Medulla oblongata (tissue), 1 donor: Measurements from ENCODE around the gene SHROOM4.

Experiments used
- DNase-seq: peaks from one replicate; pipeline ENCODE4 v3.0.0-alpha.2; 2015; ENCODE audit errors: extremely low spot score

SHROOM4 gene

DNA sequence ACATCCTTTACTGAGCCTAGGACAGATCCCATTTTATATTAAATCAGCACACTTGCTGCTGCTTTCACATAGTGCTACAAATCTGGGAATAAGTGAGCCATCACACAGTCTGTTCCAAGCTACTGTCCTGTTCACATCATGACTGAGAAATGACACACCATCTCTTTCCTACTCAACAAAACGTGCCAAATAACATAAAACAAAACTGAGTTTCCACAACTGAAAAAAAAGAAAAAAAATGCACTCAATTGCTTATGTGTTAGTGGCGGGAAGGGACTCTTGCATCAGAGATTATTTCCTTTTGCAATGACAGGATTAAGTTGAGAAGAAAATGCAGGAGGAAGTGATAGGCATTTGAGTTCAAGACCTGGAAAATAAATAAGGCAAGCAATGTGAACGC lies 109.0 kb downstream of the SHROOM4 start:
- DNase-seq: no peak

DNA sequence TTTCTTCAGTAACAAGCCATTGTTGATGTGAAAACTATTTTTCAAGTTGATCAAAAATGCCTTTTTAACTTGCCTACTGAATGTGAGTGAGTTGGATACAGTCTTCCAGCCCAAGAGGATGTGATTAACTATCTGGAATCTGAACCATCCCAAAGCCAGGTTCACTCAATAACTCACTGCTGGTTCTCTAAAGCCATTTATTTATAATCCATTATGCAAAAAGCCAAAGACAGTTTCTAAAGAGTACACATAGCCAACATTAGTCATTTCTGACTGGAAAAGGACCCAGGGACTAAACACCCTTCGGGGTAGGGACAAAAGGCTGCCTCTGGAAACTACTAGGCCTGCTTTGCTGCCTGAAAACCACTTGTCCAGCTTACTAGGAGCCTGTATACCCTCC lies 109.6 kb downstream of the SHROOM4 start:
- no peak for DNase-seq

DNA sequence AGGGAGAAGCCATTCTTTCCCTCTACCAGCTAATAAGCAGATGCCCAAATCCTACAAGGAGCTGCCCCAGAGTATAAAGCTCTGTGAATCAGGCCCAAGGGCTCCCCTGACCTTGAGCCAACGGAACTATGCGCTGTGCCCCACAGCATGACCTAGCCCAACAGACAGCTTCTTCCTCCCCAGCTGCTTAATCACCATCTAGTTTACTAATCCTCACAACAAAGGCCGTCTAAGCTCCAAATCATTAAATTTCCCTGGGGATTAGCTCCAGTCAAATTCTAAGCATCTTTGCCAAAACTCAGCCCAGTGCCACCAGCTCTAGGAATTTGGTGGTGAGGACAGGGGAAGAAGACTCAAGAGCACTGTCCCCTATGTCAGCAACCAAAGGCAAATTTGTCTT lies 113.1 kb downstream of the SHROOM4 start:
- DNase-seq: no peak

- DNase-seq: no peak
Measured at GRCh38 chrX:50698944-50699343, 115.0 kb downstream of the SHROOM4 start.

GRCh38 chrX:50697691-50698090 lies 116.3 kb downstream of the SHROOM4 start:
- no peak for DNase-seq

GRCh38 chrX:50691820-50692219 lies 122.2 kb downstream of the SHROOM4 start:
- peak; percentile 27 for DNase-seq

DNA sequence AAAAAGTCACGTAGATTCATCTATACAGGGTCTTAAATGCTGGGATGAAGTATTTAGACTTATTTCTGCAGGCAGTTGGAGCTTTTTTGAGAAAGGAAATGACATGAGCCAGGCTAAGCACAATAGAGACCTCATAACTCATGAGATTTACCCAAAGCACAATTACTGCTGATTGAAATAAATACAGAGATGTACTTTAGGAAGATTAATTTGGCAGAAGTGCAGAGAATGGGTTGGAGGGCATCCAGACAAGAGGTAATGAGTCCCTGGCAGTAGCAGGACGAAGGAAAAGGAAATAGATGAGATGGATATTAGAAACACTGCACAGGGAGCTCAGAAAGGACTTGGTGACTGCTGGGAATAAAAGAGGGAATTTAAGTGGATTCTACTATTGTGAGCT lies 129.1 kb downstream of the SHROOM4 start:
- no peak for DNase-seq

- DNase-seq: peak; percentile 12
Measured at GRCh38 chrX:50680990-50681389, 133.0 kb downstream of the SHROOM4 start.

DNA sequence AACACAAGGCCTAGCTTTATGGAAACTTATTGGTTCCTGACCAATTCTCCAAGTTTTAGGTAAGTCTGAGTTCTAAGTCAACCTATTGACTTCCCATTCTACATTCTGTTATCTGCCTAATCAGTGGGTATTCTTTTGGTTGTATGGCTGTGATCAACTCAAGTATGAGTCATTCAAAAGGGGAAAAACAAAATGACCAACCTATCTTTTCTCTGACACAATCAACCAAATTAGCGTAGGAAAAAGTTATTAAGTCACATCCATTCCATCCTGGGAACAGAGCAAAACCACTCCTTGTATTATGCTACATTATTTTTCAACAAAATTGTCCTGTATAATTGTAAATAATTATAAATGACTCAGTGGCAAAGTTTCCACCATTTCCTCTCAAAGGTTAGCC lies 136.2 kb downstream of the SHROOM4 start:
- DNase-seq: no peak

GRCh38 chrX:50671661-50672060 lies 142.3 kb downstream of the SHROOM4 start:
- no peak for DNase-seq

DNA sequence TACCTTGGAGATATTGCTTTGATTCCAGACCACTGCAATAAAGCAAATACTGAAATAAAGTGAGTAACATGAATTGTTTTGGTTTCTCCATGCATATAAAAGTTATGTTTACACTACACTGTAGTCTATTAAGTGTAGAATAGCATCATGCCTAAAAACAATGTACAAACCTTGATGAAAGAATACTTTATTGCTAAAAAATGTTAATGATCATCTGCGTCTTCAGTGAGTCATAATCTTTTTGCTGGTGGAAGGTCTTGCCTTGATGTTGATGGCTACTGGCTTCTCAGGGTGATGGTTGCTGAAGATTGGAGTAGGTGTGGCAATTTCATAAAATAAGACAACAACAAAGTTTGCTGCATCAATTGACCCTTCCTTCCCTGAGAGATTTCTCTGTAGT lies 145.1 kb downstream of the SHROOM4 start:
- no peak for DNase-seq

GRCh38 chrX:50648156-50648555 lies 165.8 kb downstream of the SHROOM4 start:
- DNase-seq: no peak

DNA sequence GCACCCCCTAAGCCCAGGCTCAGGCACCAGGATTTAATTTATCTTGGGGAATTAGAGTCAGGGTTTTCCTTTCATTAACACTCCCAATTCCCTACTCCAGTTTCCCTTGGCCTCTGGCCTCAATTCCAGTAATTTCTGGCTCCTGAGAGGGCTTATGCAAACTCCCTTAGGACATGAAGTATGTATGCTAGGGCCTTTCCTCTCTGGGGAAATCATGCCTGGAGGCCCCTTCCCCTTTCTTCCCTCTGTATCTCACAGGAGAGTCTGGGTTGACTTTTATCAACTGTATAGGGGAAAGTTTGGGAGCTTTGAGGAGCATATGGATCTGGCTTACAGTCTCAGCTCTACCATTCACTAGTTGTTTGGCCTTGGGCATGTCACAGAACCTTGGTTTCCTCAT lies 169.5 kb downstream of the SHROOM4 start:
- no peak for DNase-seq

DNA sequence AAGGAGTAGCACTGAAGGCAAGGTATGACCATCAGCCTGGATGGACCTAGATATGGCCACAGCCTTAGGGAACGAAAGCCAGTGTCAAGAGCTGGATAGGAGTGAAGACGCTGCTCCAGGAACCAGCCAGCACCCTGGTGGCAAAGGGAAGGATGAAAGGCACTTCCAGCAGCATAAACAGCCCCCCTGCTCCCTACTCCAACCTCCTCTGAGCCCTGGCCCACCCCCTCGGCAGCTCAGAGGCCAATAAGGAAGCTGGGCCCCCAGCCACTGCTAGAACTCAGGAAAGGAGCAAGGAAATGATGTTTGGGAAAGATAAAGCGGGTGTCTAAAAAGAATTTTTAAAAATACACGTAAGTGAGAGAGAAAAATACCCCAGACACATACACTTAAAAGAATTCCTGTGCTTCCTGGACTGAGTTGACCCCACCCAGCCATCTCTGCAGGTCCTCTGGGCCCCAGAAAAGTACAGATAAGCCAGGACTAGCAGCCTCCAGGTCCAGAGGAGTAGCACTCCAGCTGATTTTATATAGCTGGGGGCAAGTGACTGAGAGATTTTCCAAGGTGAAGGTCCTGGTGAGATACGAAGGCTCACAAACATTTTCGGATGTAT lies 170.4 kb downstream of the SHROOM4 start:
- no peak for DNase-seq

DNA sequence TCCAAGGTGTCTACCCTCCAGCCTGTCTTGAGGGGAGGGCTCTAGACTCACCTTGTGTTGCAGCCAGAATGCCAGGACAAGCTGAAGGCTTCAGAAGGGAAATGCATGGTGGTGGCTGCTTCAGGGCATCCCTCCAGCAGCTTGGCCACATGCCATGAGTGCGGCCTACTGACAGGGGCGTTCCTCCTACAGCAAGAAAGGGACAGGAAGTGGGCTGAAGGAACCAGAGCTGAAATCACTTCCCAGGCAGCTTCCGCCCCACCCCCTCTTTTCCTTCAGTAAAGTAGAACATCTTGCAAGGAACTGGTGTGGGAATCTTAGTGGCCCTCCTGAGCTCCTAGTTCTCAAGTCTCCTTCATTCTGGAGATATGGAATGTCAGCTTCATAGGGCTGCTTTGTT lies 175.9 kb downstream of the SHROOM4 start:
- no peak for DNase-seq

DNA sequence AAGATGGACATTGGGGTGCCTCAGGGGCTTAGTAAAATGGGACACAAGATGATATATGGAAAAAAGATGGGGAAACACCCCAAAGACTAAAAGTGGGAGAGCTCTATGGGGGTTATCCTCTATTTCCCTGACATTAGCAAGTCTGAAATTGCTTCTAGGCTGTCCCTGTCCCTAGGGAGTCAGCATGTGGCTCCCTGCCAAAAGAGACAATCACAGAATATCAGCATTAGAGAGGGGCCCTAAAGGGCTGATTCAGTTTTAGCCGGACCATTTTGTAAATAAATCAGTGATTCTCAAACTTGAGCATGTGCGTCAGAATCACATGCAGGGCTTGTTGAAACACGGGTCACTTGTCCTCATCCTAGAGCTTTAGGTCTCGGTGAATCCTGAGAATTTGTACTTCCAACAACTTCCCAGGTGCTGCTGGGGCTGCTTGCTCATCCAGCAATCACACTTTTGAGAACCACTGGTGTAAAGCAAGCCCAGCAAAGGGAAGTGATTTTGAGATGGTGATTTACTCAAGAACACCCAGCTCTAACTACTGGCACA lies 178.1 kb downstream of the SHROOM4 start:
- DNase-seq: peak; percentile 22

DNA sequence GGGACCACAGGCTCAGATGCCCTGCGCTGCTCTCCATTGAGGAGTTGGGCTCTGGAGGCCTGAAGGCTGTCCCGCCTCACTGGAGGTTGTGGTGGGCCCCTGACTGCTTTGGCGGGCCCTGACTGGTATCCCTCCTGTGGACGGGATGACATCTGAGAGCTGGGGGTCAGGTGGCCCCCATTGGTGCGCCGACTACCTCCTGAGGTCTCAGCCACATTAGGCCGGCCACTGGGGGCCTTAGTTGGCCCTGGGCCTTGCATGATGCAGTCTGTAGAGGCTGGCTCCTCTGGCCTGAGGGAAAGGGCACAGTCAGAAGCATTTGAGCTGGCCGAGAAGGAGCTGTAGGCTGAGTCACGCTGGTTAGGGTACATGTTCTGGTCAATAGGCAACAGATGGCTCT lies 178.8 kb downstream of the SHROOM4 start:
- DNase-seq: no peak

DNA sequence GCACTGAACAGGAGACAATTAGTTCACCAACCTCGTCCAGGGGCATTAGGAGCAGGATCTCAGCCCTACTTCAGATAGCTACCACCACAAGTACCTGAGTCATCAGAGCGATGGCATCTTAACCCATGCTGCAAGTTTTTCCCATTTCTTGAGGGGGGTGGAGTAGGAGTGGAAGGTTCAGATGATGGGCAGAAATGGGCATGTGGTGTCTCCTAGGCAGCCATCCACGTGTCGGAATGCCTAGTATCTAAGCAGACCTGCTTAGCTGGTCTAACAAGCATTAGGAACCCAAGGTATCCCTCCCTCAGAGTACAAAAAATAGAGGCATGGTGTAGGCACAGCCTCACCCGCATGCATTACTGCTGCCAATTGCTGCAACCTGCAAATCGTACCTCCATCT lies 184.2 kb downstream of the SHROOM4 start:
- DNase-seq: no peak

DNA sequence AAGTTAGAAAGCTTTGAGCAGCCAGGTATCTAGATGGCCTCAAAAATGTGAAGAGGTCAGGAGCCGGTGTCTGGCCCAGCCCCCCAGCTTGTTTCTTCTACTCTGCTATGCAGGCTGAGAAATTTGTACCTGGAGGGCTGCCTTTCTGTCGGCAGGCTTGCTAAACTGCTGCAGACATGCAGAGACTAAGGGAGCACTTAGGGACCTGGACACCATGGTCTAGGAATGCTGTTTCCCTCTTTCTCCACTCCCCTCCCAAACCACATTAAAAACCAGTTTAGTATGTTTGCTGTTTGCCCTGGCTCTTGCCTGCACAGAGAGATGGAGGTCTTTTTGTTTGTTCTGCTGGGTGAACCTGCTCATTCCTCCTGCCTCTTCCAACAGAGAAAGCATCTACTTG lies 186.3 kb downstream of the SHROOM4 start:
- DNase-seq: no peak

- DNase-seq: no peak
Measured at GRCh38 chrX:50626432-50626831, 187.6 kb downstream of the SHROOM4 start.

DNA sequence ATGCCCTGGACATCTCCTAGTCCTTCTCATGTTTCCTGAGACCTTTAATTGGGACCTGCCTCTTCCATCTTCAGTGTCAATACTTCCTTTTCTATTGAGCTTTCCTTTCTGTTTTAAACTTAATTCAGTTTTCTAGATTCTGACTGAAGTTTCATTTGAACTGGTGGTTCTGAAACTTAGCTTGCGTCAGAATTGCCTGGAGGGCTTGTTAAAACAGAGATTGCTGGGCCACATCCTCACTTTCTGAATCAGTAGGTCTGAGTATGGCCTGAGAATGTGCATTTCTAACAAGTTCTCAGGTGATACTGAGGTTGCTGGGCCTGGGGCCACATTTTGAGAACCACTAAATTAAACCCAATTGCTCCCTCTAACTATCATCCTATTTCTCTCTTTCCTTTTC lies 191.2 kb downstream of the SHROOM4 start:
- no peak for DNase-seq

DNA sequence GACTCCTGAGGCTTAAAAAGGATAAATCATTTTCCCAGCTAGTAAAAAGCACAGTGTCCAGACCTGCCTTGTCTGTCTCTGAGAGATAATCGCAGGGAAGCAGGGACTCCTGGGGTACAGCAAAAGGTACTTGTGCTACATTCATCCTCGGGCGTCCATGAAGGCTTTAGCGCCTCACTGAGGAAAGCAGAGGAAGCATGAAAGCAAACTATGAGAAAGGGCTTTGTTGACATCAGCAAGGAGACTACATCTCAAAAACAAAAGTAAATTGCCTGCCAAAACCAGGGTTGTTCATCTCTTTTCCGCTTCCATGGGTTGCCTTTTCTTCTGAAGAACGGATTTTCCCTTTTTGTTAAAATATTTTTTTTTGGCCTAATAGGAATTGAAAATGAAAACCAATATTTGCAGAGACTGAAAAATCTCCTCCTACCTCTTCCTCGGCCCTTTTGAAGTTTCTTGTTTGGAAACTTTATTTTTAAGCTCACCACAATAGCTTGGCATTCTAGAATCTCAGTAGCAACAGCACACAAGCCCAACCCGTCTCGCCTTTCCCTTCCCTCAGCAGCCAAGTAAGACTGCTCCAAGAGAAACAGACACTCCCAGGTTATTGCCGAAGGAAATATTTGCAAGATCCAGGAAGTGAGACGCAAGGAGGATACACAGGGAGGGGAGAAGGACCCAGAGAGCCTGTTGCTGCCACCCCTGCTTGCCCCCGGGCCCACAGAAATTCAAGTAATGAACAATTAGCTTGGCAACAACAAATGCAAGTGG lies 195.0 kb downstream of the SHROOM4 start:
- no peak for DNase-seq

- DNase-seq: no peak
Measured at GRCh38 chrX:50617183-50617582, 196.8 kb downstream of the SHROOM4 start.
